NOMO-1 (cell line): ENCODE data around the gene GCFC2.

Source experiments
- DNase-seq, 2 experiments: peaks; one replicate each; lab custom pipeline; 2025; ENCODE audit not compliant: unreplicated experiment in 2 of 2; lab: John Stamatoyannopoulos, UW

The GCFC2 gene

GRCh38 chr2:75632813-75633212, 77.9 kb downstream of the GCFC2 start:
- no peak for DNase-seq

GRCh38 chr2:75632091-75632701, 78.5 kb downstream of the GCFC2 start:
- no peak for DNase-seq

GRCh38 chr2:75627902-75628504, 82.7 kb downstream of the GCFC2 start:
- peak in 1 of 2 experiments; percentile 49 for DNase-seq

GRCh38 chr2:75622929-75623328, 87.8 kb downstream of the GCFC2 start:
- no peak for DNase-seq

GRCh38 chr2:75622500-75622899, 88.2 kb downstream of the GCFC2 start:
- DNase-seq = no peak

- no peak for DNase-seq
These were observed 89.5 kb downstream of the GCFC2 start for GRCh38 chr2:75621228-75621627.

GRCh38 chr2:75619956-75620740, 90.6 kb downstream of the GCFC2 start:
- no peak for DNase-seq

GRCh38 chr2:75616933-75617332, 93.8 kb downstream of the GCFC2 start:
- no peak for DNase-seq

- DNase-seq = no peak
These were observed 94.3 kb downstream of the GCFC2 start for GRCh38 chr2:75616406-75616805.

- DNase-seq = no peak
These were observed 96.5 kb downstream of the GCFC2 start for GRCh38 chr2:75614162-75614651.

GRCh38 chr2:75612862-75613243, 97.9 kb downstream of the GCFC2 start:
- no peak for DNase-seq
